EL (cell line): ENCODE measurements around the gene CSNK2B.
"Not testable (repeated sequence)": the region's sequence is repeated elsewhere in the genome, so short reads cannot be mapped to it uniquely, and the experiment has no call there.

Experiments used
- DNase-seq: peaks from one replicate; pipeline ENCODE4 v3.0.0-alpha.2; 2016

CSNK2B gene

DNA sequence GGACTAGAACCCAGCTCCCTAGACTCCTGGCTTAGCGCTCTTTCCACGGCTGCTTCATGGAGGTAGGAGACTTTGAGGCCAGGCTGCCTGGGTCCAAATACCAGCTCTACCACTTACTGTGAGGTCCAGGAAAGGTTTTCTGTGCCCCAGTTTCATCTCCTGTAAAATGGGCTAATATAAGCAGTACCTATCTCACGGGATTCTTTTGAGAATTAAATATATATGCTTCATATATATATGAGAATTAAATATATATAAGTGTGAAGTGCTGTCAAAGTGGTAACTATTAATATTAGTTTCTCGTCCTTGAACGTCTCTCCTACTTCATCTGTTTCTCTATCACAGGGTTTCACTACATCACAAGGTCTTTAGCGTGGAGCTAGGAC is 25.2 kb downstream of the CSNK2B start:
- no peak for DNase-seq

DNA sequence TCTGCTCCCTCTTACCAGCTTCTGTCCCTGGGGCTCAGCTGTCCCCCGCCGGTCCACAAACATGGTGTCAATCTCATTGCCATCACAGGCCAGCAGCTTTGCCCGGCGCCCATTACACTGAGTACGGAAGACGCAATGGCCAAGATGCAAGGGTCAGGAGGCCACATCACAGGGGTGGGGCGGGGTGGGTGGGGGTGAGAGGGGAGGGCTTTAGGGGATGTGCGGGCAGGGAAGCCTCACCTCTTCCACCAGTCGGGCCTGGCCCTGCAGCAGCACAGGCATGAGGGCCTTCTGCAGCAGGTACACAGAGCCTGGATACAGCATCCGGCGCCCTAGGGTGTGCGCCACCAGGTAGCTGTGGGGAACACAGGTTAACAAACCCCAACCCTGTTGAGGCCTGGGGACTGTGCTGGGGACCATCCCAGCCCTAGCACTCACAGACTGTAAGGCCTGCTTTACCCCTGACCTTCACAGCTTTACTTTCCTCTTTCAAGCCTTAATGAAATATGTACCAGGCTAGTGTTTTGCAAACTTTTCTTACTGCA is 25.8 kb downstream of the CSNK2B start:
- no peak for DNase-seq

DNA sequence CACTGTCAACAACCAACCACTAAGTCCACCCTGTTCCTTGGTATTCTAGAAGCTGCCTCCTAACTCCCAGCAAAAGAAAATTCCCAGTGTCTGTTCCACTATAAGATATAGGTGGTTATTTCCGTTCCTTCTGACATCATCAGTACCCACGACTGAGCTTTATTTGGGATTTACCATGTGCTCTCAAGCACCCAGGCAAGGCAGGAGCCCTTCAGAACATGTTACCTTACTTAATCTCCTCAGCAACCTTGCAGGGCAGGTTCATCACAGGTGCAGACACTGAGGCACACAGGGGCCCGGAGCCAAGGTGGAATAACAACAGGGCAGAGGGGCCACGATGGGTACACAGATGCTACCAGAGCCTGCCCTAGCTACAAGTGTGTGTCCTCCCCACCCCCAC is 26.5 kb downstream of the CSNK2B start:
- DNase-seq: no peak

DNA sequence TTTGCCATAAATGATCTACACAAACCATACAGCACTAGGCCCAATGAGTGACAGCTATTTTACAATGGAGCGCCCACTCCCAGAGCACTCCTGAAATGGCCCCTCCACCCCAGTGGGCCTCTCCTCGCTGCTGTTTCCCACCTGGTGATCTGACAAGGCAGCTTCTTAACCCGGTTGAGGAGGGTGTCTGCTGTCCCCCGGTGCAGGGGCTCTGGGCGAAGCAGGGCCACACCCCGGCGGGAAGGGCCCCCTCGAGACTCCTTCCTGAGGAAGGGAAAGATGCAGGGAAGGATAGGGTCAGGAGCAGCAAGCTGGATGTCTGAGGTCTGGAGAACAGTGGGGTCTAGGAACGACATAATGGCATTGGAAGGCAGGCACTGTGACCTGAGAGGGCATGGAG is 27.0 kb downstream of the CSNK2B start:
- DNase-seq: no peak

DNA sequence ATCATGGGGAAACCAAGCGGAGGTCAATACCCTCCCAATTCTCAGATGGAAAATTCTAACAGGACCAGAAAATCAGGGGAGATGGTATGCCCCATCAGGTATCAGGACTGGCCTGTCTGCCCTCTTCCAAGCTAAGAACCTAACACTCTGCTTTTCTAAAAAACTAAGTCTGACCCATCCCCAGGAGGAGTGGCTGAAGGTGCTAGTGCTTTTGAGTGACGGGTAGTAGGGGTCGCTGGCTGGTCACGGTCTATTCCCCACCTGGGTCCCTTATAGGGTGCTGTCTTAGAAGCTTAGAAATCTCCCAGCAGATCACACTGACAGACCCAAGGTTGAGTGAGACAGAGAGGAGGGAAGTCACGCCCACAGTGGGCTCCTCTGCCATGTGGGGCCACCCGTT is 27.7 kb downstream of the CSNK2B start:
- DNase-seq: no peak

DNA sequence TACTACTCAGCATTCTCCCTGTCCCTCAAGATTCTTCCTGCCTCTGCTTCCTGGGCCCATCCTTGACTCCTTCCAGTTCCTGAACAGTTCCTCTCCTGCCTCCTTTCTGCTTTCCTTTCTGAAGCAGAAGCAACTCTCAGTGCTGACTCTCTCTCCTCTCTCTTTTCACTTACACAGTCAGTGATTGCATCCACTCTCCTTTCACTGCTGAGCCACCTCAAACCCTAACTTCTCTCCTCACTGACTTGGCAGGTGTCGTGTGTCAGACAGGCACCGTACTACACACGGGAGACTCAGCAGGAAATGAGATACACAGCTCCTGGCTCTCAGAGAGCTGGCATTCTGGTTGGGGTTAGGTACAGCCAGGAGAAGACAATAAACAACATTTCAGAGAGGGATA is 31.7 kb downstream of the CSNK2B start:
- no peak for DNase-seq

DNA sequence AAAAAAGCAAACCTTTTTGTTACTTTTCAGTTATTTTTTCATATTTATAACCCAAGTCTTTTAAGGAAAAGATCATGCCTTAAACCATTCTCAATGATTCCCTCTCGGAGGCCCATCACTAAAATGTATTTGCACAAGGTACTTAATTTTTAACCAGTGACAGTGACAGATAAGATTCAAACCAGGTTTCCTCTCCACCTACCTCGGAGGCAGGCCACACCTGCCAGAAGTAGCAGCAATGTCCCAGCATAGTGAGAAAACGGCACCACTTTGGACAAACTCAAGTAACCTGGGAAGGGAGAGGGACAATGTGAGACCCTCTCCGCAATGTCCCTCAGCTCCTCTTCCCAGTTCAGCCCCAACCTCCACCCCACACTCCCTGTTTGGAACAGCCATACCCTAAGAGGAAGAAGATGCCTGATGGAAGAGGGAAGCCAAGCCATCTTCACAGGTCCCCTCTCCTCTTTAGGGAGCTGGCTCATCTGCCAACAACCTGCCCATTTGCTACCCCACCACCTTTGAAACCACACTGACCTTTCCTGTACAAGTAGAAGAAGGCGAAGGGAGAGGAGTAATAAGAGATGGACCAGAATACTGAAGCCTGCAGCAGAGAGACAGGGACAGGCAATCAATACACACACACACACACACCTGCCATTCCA is 35.0 kb downstream of the CSNK2B start:
- DNase-seq: no peak

DNA sequence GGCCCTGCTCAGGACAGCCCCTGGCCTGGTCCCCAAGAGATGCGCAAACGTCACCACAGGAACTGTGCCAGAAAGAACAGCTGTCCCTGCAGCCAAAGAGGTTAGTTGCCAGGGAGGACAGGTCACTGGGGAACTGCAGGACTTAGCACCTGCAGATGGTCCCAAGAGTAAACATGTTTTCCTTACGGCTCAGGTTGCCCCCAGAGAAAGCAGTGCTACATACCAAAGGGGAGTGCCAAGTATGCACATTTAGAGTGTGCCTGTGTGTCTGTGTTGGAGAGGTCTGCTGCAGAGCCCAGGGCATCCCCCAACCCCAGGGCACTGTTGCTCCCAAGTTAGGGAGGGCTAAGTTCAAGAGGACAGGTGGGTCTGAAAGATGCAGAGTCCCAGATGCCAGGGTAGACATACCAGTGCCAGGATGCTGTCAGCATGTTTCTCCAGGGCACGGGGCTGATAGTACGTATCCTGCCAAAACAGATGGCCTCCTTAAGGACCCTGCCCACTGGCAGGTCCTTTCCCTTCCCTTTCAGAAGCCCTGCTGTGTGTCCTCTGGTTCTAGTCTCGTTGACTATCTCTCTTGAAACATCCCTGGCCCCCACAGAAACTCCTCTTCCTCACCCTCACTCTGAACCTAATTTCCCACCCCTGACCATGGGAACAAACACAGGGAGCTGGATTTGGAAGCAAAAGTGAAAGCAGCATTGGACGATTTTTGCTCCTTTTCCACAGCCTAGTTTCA is 36.0 kb downstream of the CSNK2B start:
- DNase-seq: peak; percentile 30

DNA sequence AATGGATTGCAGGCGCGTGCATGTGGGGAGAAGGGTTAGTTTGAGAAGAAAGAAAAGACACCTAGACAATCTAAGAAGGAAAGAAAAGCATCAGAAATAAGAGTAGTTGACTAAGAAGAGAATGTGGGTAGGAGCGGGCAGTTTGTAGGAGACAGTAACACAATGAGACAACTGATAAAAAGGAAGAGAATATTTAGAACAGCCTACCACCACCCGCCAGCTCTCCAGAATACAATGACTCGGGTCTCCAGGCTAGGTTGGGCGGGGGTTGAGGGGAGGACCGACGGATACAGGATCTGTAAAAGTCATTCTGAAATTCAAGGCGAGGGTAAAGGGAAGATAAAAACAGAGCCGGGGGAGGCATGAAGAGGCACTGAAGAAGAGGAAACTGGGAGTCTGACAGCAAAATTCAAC is 36.5 kb downstream of the CSNK2B start:
- no peak for DNase-seq

DNA sequence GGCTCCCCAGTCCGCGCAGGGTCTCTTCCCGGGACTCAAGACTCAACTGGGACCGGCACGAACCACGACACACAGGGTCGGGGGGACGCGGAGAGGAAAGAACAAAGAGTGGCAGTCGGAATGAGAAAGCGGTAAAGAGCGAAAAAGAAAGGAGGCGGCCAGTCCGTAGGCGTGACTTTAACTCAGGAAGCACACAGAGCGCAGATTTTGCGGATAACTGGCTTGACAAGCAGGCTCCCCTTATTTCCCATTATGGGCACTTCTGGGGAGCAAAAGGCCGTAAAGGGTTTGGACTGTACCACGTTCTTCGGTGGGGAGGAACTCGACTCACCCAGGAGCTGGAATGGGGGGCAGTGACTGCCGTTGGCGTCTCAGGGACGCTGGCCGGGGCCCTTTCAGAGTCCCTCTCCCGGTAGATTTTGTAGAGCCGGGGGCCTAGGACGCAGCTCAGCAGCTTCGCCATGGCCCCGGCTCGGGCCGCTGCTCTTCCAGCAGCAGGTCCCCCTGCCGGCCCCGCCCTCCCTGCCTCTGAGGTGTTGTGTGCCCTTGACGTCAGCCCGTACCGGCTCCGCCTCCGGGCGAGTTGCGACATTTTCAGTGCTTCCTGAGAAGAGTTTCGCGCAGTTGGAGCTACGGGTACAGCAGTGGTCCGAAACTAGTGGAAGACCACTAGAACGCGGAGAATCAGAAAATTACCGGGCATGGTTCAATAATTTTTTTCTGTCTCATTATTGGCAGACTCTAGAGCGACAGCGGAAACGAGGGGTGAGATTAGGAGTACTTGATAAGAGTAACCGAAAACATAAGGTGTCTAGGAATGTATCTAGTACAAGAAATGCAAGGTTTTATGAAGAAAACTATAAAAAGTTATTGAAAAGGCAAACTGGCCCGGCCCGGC is 37.2 kb downstream of the CSNK2B start, which contains the start of gene ABHD16A:
ABHD16A (minus strand) TSS at position 506 of the 898 bp plus-strand sequence; CDS start at position 463, 43 bp downstream.
- peak; percentile 99 for DNase-seq

DNA sequence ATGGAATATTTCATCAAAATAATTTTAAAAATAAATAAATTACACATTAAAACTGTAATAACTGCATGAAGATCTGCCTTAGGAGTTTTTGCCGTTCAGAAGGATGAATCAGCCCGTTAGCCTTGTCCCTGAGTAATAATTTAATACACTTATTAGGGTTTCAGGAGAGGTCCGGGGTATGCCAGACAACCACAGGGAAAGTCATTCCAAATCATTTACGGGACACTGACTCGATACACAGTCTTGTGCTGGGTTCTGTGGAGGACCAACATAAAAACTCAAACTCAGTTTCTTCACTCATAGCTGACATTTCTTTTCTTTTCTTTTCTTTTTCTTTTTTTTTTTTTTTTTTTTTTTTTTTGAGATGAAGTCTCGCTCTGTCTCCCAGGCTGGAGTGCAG is 40.1 kb downstream of the CSNK2B start:
- DNase-seq: peak; percentile 28

DNA sequence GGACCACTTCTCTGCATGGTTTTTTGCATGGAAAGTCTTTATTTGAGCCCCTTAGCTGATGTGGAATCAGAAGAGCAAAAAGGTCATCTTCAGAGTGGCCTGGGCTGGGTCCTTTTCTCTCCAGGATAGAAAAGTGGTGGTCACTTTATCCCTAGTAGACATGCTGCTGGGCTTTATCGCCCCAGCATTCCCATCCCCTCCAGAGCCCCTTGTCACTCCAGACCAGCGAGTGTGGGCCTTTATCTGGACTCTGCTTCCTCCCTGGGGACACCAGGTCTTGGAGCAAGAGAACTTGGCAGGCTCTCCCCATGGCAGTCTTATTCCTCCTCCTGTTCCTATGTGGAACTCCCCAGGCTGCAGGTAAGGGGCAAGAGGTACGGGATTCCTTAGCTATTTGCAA is 40.7 kb downstream of the CSNK2B start, which contains the start of gene LY6G6F:
LY6G6F (plus strand) TSS at position 268 of the 400 bp plus-strand sequence; CDS start at position 309, 41 bp downstream.
- no peak for DNase-seq

DNA sequence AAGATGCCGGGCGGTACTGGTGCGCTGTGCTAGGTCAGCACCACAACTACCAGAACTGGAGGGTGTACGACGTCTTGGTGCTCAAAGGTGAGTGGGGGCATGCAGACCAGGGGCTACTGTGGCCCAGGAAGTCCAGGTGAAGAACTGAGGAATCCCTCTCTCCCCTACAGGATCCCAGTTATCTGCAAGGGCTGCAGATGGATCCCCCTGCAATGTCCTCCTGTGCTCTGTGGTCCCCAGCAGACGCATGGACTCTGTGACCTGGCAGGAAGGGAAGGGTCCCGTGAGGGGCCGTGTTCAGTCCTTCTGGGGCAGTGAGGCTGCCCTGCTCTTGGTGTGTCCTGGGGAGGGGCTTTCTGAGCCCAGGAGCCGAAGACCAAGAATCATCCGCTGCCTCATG is 41.8 kb downstream of the CSNK2B start:
- DNase-seq: no peak

DNA sequence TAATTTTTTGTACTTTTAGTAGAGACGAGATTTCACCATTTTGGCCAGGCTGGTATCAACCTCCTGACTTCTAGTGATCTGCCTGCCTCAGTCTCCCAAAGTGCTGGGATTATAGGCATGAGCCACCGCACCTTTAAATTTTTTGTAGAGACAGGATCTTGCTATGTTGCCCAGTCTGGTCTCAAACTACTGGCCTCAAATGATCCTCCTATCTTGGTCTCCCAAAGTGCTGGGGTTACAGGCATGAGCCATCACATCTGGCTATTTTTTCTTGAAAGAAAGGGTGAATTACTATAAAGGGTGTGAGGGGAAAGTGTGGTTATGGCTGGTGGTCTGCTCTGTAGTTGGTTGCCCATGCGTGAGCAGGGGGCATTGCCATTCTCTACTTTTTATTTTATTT is 42.3 kb downstream of the CSNK2B start:
- DNase-seq: no peak

DNA sequence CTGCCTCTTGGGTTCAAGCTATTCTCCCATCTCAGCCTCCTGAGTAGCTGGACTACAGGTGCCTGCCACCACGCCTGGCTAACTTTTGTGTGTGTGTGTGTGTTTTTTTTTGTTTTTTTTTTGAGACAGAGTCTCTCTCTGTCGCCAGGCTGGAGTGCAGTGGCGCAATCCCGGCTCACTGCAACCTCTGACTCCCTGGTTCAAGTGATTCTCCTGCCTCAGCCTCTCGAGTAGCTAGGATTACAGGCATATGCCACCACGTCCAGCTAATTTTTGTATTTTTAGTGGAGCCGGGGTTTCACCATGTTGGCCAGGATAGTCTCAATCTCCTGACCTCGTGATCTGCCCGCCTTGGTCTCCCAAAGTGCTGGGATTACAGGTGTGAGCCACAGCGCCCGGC is 43.3 kb downstream of the CSNK2B start:
- DNase-seq: not testable (repeated sequence)

DNA sequence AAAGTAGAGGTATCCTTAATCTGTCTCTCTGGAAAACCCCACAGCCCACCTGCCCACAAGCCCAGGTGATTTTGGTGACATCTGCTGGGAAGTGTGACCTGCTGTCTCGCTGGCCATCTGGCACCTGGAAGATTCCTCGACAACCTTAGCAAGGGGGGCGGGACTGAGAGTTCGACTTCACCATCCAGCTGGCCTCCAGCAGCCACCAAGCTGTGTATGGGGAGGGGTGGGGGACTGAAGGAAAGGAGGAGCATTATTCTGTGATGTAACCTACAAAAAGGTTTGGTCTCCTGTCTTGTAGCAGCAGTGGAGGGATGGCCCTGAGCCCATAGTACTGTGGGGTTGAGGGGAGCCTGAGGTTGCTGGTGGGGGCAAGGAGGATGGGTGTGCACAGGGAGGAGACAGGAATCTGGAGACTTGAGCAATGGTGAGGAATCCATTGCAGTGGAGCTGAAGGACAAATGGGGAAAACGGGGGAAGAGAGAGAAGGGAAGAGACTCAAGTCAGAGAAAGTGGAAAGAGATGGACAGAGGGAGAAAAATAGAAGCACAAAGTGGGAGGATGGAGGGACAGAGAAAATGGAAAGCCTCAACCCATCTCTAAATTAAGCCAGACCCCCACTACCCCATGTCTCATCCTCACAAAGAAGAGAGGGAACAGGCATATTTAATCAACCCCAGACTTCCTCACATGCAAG is 44.8 kb downstream of the CSNK2B start:
- no peak for DNase-seq

DNA sequence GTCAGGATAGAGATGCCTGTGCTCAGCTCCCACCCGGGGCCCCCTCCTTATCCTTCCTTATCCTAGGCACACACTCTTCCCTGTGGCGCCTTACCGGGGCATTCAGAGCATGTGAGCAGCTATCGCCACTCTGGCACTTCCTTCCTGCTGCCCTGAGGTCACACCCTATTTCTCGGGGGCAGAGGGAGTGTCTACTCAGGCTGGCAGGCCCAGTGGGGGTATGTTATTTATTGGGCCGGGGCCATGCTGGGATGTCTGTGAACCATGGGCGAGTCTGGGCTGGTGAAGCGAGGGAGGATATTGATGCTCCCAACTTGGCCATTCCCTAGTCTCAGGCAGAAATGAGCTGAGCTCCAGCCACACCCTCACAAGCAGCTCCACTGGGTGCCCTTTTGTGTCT is 45.4 kb downstream of the CSNK2B start:
- DNase-seq: no peak

DNA sequence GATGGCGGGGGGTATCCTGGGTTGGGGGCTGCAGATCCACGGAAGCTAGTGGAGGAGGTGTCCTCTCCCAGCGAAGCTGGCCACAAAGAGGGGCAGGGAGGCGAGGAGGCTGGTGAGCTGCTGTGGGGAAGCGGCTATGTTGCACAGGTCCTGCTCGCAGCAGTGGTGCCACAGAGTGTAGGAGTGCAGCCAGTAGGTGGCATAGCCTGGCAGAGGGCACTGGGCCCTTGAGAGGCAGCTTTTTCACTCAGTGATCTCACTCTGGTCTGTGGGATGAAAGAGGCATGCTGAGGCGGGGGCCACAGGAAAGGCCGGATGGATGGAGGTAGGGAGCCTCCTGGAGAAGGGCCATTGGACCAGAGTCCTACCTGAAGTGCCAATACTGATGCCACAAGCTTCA is 46.4 kb downstream of the CSNK2B start:
- no peak for DNase-seq

DNA sequence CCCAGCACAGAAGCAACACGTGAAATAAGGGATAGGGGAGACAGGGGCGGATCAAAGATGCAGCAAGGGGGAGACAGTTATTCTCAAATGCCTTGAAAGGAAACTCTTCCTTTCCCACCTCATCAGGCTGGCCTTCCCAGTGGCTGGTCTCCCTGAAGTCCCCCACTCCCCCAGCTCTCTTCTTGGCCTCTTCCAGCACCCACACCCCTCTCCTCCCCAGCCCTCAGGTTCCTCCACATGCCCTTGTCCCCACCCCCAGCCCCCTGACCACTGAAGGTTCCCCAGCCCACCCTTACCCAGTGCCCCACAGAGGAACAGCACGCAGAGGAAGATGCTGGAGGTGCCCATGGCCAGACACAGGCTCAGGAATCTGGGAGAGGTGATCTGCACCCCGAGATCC is 47.6 kb downstream of the CSNK2B start:
- DNase-seq: no peak

DNA sequence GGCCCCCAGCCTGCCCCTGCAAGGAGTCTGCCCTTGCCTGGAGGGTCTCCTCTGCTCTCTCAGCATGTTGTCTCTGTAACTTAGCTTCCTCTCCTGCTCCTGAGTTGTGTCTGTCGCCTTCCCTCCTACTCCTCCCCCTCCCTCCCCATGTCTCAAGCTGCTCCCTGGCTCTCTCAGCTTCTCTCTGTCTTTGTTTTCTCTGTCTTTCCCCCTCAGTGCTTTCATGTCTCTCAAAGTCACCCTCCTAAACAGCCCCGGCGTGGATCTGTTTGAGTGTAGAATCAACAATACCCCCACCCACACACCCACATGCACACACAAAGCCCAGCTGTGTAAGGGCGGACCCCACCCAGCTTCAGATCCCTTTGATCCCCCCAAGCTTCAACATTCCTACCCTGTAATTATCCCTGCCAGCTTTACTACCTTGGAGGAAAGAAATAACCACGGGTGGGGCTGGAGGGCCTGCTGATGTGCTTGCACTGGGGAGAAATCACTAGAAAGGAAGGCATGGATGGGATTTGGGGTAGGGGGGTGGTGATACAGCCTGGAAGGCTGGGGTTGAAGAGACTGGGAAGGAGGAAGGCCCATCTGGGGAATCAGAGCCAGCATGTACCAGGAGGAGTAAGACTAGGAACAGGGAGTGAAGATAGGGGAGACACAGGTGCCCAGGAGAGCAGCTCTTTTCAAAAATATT is 48.3 kb downstream of the CSNK2B start:
- DNase-seq: no peak

DNA sequence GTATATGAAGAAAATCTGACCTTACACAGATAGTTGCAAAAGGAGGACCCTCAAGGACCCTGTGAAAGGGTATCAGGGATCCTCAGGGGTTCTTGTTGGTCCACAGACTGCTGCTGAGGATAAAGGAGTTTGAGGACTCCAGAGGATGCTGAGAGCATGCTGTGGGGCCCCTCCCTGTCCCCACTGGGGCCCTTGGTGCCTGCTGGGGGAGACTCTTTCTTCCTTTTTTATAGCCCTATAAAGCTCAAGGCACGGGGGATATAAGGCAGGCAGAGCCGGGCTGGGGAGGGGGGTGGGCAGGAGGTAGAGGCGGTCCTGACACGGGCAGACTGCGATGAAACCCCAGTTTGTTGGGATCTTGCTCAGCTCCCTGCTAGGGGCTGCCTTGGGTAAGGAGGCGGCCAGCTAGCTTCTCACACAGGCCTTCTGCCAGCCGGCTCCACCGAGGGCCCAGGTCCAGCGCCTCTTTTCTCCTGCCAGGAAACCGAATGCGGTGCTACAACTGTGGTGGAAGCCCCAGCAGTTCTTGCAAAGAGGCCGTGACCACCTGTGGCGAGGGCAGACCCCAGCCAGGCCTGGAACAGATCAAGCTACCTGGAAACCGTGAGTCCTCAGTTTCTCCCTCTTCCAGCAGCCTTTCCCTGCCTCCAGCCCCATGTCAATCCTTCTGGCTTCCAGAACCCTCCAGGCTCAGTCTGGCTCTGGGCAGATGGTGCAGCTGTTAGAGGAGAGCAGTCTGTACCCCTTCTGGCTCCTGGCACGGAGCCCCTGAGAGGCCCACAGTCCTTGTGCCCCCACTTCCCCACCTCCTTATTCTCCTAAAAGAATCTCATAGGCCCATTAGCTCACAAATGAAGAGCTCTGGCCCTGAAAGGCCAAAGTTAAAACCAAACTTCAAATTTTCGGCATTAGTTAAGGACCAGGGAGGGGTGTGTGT is 49.4 kb downstream of the CSNK2B start, which contains the start of gene LY6G6D:
LY6G6D (plus strand) TSS at position 327 of the 937 bp plus-strand sequence; CDS start at position 335, 8 bp downstream.
- DNase-seq: no peak
